ENCODE measurements around the gene HERPUD1.
A peak's percentile ranks its signal among the peaks of the same experiment; 100 is the strongest.

The HERPUD1 gene

DNA sequence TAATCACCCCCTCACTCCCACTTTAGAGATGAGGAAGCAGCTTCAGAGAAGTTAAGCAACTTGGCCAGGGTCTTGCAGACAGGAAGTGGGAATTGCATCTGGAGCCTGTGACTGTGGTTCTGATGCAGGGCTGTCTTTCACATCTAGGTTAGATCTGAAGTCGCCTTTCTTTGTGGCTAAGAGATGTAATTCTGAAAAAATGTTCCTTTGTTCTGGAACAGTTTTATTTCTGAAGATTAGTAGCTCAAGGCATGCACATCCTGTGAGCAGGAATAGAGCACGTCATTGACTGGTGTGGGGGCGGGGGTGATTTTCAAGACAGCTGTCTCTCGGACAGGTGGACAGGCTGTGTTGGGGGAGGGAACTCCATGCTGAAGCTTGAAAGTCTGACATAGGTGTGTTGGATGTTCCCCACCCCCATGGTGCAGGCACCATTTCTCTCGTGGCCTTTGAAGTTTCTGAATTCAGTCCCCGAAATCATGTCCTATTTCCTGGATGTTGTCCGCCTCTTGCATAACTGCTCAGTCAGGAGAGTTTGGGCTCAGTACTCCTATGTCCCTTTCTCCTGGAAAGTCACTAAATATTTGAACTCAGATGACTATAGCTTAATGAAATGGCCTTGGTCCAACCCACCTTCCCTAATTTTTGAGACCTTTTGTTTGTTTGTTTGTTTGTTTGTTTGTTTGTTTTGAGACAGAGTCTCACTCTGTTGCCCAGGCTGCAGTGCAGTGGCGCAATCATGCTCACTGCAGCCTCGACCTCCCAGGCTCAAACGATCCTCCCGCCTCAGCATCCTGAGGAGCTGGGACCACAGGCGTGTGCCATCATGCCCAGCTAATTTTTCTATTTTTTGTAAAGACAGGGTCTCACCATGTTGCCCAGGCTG lies 21.0 kb upstream of the HERPUD1 start:
- DNase-seq (ENCODE audit: low read depth), result peak; percentile 44

DNA sequence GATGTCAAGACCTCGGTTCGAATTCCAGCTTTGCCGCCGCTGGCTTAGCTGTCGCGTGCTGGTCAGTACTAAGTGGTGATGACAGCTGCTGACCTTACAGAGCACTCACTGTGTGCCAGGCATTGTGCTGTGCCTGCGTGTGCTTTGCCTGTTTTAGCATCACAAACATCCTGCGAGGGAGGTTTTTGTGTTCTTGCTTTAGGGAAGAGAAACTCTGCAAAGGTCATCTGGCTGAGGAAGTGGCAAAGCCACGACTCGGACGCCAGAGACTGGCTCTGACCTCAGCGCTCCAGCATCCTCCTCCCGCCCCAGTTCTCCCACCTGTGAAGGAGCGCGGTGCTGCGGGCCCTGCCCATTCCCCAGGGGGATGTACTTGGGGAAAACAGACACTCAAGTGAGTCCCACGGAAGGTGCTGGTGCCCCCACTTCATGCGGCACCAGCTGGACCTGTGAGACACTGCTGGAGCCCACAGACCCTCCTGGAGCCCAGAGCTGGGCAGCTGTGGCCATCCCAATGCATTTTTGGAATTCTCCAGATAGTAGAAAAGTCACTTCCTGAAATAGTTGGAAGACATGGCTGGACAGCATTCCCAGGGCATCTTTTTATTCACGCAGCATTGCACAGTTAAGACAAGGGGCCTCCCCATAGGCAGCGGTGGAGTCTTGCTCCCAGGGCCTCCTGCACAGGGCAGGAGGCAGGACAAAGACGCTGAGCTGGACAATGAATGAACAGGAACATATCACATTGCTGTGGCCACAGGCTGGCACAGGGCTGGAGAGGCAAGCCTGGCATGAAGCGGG lies 20.0 kb upstream of the HERPUD1 start:
- no peak for DNase-seq (ENCODE audit: low read depth)

DNA sequence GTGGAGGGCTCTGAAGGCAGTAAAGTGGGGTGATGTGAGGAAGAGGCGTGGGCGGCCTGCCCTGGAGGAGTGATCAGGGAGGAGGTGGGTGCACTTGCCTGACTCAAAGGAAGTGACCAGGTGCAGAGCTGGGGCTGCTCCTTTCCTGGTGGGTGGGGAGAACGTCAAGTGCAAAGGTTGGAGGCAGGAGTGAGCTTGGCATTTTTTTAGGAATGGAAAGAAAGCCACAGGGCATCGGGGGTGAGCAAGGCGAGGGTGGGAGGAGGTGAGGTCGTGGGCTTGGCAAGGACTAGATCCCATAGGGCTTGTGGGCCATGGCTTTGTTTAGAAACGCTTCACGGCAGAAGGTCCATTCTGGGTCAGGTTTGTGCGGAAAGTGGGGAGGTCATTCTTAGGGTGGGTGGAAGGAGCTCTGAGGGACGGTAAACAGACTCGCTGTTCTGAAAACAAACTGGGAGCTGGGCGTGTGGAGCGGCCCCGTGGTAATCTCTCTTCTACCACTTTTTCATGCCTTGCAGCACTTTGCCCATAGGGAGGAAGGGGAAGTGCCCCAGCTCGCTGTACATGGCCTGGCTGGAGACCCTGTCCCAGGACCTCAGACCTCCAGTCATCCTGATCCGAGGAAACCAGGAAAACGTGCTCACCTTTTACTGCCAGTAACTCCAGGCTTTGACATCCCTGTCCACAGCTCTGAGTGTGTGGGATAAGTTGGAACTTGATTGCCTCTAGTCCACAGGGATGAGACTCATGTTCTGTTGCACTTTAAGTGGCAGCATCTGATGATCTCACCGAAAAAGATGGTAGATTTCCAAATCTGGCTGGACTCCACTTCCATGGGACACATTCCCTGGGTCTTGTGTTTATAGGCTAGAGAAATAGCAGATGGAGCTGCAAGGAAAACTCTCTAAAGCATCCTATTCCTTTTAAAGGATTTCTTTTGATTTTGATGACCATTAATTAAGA lies 18.9 kb upstream of the HERPUD1 start:
- peak; percentile 83 for DNase-seq (ENCODE audit: low read depth)

DNA sequence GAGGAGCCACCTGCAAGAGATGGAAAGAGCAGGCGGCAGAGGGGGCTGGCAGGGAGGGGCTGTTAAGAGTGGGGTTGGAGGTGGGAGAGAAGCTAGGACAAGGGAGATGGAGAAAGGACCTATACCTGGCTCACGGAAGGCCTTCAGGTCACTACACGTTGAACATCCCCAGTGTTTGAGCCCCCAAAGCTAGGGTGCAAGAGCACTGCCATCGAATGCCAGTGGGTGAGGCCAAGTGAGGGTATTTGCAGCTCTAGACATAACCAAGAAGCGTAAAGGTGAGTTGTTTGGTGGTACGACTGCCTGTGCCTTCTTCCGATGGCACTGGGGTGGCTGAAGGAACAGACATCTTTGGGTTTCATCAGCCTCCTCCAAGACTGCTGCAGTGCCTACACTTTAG lies 17.0 kb upstream of the HERPUD1 start:
- DNase-seq (ENCODE audit: low read depth), result no peak

DNA sequence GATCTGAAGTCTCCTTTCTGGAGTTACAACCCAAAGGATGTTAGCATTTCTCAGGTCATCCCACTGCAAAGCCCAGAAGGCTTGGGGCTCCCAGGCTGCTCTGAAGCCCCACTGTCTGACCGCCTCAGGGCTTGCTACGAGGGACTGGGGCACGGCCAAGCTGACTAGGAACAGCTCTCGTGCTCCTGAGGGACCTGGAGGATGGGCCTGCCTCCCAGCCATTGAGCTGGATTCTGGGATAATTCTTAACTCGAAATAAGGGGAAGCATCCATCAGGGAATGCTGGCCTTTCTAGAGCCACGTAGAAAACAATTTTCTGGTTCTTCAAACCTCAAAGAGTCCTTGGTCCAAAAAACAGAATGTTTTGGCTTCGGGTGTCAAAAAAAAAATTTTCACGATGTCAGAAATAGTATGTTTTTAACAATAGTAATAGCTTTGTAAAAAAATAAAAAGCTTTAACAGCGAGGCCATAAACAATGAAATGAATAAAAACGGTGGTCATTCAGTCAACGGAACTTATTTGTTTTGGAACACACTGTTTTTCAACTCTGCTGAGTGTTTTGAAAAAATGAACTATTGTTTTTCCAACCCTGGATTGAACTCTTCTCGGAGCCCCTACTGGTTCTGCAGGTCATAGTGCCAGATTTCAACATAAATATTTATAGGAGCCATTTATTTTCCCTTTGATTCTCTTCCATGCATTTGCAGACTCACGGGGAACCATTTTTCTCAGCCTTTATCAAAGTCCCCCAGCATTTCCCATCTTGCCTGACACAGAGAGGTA lies 16.4 kb upstream of the HERPUD1 start:
- DNase-seq (ENCODE audit: low read depth), result no peak

DNA sequence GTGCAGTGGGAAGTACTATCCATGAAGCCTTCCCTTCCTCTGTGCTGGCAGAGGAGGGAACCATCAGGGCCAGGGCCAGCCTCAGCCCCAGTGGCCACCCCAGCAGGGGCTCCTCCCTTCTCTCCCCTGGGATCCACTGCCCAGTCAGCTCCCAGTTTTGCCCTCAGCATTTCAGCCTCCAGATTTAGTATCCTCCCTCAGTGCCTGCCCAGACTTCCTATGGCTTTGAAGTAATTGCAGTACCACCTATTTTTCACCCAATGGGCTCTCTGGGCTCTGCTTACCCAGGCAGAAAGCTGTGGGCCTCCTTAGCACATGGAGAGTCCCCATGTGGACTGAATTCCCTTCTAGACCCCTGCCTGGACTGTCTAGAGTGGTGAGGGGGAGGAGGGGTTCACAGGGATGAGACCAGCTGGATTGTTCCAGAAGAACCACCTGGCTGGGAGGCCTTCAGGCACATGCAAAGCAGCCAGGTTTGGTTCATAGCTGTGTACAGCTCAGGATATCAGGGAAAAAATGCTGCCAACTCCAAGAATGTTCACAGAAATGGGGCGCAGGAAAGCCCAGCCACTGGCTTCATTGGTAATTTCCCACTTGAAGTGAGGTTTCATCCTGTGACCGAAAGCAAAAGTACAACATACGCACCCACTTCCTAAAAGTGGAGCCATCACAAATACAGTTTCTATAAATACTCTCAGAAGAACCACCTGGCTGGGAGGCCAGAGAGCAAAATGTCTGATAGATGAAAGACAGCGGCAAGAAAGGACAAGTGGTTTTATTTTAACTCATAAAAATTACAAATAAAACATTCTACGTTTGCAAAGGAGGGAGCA lies 15.2 kb upstream of the HERPUD1 start:
- no peak for DNase-seq (ENCODE audit: low read depth)

DNA sequence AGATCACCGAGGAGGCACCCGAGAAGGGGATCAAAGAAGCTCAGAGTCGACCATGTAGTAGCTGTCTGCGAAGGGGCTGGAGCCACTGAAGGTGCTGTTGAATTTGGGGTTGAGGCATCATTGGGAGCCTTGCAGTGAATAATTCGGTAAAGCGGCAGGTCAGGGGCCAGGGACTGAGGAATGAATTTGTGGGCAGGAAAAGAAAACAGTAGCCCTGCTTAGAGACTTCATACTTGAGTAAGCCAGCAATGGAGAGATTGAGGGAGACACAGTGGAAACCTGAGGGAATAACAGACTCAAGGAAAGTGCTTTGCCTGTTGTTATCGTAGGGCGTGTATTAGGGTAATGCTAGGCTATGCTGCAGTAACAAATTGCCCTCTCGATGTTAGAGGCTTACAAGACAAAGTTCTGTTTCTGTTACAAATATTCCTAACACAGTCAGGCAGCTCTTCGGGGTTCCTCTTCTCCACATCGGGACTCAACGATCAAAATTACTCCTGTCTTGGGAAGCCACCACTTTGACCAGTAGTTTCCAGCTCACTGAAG lies 13.4 kb upstream of the HERPUD1 start:
- DNase-seq (ENCODE audit: low read depth), result no peak

DNA sequence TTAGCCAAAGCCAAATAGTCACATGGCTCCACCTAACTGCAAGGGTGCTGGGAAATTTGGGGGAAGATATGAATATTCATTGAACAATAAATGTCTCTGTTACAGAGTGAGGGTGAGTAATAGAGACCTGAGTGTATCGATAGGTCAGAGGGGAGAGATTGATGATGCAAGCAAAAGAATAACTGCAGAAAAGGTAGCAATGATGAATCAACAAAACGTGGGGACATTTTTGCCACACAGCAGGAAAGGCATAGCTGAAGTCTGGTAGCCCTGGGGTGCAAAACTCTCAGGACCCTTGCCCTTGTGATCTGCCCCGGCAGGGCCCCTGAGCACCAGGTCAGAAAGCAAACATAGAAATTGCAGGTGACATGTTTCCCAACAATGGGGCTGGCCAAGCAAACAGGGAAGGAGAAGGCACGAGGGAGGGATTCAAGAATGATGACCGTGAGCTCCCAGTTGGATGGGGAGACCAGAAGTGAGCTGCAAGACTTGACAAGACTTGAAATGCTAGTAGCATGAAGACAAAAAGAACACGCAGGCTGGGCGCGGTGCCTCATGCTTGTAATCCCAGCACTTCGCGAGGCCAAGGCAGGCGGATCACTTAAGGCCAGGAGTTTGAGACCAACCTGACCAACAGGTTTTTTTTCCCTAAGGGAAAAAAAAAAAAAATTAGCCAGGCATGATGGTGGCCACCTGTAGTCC lies 12.7 kb upstream of the HERPUD1 start:
- DNase-seq (ENCODE audit: low read depth), result no peak

DNA sequence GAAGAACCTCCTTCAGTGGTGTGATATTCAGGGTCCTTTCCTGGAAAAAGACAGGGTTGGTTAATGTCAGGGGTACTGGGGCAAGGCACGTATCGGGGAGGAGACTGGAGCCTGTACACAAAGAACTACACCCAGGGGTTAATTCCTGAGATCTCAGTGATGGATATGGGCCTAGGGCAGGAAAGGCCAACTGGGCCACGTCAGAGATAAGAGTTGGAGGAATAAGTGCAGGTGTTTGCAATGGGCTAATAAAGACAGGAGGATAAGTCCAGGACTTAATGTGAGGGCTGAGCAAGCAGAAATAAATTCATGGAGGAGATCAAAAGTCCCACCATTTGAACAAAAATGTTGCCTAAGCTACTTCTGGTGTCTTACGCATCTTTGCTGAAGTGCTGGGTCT lies 10.4 kb upstream of the HERPUD1 start:
- no peak for DNase-seq (ENCODE audit: low read depth)

DNA sequence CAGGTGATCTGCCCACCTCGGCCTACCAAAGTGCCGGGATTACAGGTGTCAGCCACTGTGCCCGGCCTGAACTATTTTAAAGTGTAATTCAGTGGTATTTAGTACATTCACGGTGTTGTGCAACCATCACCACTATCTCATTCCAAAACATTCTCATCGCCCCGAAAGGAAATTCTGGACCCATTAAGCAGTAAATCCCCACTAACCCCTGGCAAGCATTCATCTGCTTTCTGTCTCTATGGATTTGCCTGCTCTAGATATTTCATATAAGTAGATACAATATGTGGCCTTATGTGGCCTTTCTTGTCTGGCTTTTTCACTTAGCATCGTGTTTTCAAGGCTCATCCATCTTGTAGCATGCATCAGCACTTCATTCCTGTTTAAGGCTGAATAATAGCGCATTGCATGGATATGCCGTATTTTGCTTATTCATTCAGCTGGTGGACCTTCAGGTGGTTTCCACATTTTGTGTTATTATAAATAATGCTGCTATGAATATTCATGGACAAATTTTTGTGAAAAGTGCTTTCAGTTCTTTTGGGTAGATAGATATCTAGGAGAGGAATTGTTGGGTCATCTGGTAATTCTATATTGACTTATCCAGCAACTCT lies 8.4 kb upstream of the HERPUD1 start:
- no peak for DNase-seq (ENCODE audit: low read depth)

DNA sequence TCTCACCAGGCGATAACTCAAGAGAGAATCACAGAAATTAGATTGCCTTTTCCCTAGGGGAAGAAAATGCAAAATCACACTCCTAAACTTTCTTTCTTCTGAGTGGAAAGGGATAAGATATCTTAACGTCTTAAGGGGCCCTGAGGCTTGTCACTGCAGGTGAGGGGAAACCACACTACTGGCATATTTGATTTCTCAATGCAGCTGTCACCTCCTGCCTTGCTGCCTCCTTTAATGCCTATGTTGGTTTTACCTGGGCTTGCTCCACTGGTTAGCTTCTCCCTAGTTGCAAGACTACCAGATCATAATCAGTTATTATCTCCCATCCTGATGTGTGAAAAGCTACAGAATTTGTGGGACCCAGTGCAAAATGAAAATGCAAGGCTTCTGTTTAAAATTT lies 4.5 kb upstream of the HERPUD1 start:
- DNase-seq (ENCODE audit: low read depth), result no peak

DNA sequence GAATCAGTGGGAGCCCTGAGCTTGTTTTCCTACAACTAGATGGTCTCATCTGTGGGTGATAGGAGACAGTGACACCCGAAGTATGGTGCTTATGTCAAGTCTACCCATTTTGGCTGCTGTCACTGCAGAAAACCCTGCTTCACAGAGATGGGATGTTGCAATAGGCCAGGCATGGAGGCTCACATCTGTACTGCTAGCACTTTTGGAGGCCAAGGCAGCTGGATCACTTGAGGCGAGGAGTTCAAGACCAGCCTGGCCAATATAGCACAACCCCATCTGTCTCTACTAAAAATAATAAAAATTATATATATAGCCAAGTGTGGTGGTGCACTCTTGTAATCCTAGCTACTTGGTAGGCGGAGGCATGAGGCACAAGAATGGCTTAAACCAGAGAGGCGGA lies 2.3 kb upstream of the HERPUD1 start:
- DNase-seq (ENCODE audit: low read depth), result no peak

DNA sequence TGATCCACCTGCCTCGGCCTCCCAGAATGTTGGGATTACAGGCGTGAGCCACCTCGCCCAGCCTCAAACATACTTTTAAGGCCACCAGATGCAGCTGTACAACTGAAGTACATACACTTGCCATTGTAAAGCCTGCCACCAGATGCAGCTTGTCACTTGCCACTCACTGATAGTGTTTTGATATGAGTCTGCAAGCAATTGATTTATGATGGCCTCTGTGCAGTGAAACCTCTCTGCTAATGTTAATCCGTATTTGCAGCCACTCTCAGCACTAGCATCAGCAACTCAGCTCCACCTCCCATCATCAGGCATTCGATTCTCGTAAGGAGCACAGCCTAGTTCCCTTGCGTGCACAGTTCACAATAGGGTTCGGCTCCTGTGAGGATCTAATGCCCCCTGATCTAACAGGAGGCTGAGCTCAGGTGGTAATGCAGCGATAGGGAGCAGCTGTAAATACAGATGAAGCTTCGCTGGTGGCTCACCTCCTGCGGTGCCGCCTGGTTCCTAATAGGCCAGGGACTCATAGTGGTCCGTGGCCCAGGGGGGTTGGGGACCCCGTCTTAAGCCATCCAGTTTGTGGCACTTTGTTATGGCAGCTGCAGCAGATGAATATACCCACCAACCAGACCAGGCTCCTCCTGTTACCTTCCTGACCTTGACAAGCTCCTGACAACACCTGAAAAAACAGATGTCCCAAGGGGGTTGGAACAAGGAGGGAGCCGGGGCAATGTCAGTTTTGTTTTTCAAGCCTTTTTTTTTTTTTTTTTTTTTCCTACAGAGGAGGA lies 1.3 kb upstream of the HERPUD1 start:
- no peak for DNase-seq (ENCODE audit: low read depth)

DNA sequence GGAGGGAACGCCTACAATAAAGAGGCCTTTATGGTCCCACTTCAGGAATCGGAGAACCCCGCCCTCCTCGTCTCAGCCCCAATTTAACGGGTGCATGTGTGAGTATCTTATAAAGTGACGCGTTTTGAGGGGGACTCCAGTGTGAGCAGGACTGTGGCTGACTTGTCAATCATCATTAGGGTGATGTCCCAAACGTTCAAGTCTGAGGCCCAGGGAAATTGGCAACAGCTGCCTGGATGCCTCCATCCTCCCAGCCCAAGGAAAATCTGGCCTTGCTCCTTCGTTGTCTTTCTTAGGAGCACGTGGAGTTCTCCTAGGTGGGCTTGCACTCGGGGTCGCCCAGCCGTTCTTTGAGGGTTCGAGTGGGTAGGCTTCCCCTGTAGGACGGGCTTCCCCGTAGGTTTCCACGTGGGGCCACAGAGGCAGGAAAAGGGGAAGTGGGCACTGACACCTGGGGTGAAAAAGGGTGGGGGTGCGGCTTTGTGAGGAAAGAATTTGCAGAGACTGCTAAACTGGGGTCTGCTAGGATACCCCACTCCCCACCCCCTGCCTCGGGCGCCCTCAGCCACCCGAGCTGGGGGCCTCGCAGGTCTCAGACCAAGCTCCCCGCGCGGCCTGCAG lies 561 bp upstream of the HERPUD1 start:
- no peak for DNase-seq (ENCODE audit: low read depth)

DNA sequence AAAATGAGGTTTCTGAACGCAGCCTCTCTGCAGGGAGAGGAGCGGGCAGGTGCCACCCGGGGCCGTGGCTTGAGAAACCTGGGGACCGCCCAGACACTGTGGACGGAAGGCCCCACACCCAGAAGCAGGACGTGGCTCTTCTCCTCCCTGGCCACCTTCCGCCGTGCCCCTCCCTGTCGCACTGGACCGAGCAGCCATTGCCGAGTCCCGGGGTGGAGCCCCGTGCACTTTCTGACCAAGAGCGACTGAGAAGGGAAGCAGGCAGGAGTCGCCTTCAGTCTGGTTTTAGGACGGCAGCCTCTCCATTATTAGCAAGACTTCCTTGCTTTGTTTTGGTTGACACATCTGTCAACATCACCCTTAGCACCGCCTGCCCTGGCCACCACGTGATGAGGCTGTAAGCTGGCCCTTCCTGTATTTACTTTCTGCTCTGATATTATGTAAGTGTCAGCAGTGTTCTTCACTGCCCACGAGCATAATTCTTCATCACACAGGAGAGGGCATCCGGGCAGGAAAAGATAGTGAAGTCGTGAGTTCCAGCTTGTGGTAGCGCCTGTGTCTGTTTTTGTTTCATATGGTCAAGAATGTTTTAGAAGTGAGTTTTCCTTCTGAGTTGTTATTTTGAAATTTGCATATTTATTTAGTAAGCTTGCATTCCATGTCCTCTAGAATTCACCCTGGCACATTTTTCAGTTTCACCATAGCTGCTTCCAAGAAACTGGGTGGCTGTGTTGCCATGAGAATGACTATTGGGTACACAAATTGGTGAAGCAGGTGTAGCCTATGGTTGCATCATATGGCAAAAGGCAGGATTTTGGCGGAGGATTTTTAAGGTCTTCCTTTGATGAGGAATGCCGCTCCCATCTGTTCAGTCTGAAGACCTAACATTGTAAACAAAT lies 1.0 kb downstream of the HERPUD1 start:
- DNase-seq (ENCODE audit: low read depth), result peak; percentile 71

DNA sequence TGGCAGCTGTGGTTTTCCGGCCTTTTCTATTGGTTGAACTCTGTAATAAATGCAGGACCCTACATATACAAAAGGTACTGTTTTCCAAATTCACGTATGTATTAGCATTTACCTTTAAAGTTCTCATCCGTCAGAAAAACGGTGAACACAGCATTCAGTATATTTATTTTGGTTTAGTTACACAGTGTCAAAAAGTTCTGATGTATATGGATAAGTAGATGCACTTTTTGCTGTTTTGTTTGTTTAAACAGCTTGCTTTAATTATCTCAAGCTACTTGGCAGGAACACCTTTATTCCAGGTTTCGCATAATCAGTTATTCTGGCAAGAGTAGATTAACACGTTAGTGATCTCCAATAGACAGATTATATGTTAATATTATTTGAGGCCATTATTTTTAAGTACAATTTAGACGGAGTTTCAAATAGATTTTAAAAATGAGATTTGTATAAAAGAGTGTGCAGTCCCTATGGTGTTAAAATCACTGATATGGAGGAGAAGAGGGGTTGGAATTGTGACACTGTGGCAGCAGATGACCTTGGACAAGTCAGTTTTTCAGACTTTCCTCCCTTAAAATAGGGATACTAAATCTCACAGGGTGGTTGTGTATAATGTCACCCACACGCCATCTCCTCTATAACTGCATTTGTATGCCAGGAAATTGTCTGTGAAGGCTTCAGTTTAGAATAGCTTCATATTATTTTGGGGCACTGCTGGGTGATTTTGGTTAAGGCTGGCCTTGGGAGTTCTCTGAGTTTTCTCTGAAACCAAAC lies 2.1 kb downstream of the HERPUD1 start:
- no peak for DNase-seq (ENCODE audit: low read depth)

Data from fibroblast of gingiva (primary cell).